Hippocampal formation (tissue), 2 donors: ENCODE measurements around the gene ZBTB20.

ENCODE experiments used
- DNase-seq, 2 donors: peaks; one replicate each; lab custom pipeline; 2025; lab: John Stamatoyannopoulos, UW

Gene ZBTB20

DNA sequence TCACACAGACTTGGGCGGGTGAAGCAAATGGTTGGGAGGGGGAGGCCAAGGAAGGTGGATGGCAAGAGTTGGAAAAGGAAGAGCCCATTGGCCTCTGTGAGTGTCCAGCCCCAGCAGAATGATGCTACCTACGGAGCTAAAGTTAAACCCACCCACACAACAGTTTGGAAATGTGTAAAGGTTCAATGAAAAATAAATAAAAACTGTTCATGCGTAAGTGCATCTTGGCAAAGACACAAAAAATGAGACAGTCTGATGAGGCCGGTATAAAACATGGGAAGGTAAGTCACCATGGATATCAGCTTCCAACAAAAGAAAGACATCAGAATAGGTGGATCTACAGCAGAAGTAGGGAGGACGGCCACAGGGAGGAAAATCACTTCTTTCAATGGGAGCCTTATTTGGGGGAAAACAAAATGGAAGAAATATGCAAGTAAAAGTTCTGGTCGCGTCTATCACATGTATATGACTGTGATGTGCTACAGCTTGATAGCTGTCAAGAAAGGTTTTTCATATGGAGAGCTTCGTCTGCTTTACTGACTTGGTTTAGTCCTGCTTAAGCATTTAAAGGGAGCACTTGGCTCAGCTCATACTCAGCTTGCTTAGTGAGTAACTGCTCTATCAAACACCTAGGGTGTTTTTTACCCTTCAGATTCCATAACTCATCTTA is 770.4 kb downstream of the ZBTB20 start:
- no peak for DNase-seq

DNA sequence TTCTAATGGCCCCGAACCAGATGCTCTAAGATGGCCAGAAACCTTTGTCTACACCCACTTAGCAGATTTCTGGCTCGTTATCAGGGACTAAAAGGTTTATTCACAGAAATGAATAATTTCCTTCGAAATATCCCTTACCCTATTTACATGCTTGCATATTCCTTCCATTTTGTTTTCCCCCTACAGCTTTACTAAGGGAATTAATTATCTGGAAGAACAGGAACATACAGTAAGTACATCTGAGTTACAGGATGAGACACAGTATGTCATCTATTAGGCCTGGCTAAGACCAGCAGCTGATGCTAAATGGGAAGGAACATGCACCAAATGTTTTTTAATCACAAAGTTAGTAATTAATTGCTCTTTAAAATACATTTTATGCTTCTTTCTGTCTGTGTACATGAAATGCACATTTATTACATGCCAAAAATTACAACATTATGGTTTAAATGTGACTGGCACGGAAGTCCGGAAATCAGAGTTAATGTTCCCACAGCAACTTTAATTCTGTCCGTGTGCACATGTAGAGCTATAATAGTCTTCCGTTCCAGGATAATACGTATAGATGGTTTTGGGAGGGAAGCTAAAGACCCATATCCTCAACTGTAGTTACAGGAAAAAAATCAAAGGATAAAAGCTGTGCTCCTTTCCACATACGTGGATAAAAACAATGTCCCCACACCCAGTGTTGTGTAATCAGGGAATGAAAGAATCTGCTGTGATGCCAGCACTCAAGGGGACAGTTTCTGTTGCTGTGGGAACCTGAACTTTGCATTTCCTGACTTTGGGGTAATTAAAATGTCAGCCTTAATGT is 771.3 kb downstream of the ZBTB20 start:
- no peak for DNase-seq

DNA sequence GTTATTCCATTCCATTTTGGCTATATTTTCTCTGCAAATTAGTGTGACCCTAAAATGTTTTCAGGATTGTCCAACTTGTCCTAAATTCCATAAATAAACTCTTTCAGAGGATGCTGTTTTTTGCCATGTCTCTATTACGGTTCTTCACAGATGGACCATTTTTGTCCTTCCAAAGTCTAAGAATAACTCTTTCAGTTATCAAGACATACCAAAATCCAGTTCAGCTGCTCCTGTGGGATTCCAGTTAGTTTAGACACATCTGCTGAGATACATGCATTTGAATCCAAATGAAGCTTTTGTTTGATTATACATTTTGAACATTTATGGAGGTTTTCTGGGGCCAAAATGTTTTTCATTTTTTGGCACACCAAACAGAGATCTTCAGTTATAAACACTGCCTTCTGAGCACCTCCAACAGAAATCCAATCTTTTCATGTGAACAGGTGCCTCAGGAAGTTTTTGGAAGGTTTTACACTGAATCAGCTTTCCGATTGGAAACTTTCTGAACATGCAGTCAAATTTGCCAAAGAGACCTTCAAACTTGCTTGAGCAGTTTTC is 772.6 kb downstream of the ZBTB20 start:
- no peak for DNase-seq

DNA sequence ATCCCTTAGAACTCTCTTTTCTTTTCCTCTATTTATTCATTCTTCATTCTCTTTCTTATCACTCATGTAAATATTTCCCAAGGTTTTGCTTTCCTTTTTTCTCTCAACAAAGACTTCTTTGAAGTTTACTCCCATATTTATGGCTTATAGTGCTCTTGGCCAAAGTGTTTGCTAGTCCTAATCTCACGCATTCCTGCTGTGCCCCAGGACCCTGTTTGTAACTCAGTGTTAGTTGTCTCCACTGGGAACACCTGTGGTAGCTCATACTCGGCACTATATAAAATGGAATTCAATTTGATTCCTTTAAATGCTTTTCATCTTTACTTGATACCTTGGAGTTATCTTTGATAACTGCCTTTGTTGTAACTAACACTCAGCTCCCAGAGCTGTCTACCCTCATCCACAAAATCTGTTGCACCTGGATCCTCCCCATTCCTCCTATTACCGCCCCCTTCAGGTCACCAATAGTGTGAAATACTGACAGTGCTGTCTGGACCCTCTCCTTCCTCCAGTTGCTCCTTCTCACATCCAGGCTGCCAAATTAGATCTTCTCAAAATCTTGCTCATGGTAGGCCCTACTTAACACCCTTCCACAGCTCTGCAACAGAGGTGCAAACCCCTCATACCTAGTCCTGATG is 776.4 kb downstream of the ZBTB20 start:
- DNase-seq = no peak

DNA sequence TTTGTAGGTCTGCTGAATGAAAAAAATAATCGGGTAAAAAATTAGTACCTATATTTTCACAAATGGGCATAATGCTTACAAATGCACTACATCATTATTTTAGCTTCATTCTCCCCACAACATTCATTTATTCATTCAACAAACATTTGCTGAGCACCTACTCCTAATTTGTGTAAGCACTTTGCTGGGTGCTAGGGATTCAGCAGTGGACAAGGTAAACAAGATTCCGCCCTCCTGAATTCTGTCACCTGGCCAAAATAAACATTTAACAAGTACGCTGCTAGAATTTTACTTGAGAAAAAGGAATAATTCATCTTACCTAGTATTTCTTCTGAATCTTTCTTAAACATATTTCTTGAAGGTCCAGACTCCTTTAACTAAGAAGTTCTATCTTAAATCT is 781.2 kb downstream of the ZBTB20 start:
- DNase-seq = no peak

DNA sequence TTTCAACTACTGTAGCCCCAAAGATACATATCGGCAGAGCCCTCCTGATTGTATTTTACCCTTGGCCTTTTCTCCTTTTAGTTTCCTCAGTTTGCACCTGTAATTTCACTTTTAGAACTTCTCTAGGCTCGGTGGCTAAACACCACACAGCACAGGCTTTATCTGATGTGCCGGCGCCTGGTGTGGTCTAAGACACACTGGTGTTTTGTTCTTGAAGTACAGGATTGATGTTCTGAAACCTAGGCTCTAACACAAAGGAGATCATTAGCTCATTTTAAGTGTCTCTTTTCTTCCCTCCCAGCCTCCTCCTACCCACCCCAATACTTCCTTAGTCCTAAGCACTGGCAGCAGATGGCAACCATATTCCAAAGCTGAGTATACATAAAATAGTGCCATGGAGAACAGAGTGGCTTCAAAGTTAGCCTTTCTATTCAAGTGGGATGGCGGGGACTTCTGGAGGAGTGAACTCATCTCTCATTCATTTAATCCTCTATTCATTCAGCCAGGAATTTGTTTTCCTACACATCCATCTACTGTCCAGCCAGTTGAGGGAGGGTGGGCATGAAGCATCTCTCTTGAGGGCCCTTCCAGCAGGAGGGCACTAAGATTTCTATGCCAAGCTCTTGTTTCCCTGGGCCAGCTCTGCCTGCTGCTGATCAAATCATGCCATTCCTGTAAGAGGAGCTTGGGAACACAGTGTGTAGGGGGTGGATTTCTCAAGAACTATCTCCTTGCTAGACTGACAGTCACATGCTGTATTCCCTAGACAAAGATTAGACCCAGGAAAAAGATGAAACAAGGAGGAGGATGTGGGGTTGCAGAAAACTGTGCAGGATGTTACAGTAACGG is 782.1 kb downstream of the ZBTB20 start:
- DNase-seq = no peak

DNA sequence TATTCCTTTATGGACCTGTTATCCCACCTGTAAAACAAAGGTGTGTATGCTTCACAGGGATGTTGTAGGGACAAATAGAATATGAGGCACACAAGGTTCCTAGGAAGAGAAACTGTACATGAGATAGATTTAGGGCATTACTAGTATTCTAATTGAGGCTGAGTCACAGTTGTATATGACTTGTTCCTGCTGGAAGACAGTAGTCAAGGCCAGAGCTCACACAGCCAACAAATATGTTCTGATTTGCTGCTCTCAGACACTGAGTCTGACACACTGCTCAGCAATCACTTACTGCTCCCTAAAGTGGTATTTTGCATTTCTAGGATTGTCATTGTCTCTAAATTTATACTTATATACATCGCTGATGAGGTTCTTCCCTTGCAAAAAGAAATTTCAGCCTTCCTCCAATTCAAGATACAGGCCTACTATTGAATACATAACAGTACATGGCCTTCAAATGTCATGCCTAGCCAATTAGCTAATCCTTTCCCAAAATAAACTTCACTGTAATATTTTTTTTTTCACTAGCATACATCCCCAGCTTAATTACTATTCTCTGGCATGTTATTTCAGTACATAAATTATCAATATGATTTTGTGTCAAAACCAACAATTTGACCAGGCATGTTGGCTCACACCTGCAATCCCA is 783.4 kb downstream of the ZBTB20 start:
- no peak for DNase-seq

DNA sequence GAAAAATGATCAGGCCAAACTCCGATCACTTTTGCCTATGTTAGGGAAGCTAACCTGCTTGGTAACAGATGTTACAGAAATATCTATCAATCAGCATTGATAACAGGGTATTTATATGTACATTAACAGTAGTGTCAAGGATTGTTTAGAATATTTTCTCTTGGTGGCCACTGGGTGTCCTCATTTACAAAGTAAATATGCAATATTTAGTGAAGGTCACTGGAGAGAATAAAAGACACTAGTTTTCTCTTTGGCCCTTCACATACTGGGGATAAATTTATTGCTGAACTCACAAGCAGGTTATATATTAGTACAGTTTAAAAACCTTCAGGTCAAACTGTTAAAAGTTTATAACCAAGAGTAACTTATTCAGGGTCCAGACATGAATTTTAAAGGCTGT is 784.3 kb downstream of the ZBTB20 start:
- DNase-seq = peak in 1 of 2 donors; percentile 79

DNA sequence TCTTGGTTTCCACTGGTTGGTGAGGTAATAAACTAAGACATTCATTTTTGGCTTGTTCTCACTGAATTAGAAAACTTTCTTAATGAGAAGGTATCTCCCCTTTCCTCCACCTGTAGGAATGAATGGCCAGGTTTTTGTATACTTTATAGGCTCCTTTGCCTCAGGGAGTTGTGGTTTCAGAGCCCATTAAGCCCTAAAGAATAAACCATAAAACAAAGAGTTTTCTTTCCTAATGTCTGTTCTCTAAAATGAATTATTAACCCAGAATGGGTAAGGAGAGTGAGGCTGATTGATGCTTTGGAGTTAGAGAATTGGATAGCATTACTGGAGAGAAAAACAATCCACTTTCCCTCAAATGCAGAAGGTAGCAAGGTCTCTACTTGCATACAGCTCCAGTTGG is 785.7 kb downstream of the ZBTB20 start:
- no peak for DNase-seq

DNA sequence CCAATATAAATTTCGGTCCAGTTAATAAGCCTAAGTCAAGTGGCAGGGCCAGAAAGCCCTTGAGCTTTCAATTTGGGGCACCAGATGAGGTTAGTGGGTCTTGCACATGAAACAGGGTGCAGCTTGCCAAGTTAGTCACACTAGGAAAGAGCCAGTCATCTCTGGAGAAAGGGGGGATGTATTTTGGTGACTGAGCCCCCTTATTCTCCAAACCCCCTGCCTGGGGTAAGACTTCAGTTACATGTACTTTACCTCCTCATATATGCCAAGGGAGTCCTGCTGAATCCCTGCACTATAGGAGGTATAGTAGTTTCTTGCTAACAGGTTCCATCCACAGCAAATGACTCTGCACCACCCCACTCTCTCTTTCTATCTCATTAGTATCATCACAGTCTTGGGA is 790.6 kb downstream of the ZBTB20 start:
- DNase-seq = no peak

DNA sequence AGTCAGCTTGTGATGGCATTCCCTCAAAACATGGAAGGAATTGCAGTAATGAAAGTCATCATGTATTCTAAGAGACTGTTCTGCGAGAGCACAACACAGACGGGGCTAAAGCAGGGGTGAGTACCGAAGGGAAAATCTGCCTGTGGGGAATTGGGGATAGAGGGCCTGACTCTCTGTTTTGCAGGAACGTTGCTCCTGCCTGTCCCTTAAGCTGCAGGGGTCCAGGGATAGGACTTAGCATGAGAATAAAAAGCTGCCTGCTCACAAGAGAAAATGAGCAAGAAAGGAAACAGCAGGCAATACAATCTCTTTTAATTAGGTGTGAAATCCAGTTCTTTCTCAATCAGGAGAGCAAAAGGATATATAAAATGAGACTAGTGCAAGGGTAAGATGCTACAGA is 791.0 kb downstream of the ZBTB20 start:
- DNase-seq = no peak

DNA sequence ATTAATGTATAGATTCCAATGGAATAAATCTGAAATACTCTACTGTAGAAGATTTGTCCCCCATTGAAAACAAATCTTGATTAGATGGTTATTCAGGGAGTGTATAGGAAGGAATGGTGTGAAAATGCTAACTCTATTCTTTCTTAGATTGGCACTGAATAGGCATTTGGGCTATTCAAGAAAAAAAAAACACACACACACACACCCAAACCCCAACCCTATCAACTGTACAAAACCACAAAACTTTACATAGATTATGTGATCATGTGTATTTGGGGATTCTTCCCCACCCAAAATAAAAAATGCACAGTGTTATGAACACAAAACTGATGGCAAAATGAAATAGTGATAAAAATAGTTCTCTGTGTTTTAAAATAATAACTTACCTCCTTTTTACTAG is 791.4 kb downstream of the ZBTB20 start:
- DNase-seq = no peak

DNA sequence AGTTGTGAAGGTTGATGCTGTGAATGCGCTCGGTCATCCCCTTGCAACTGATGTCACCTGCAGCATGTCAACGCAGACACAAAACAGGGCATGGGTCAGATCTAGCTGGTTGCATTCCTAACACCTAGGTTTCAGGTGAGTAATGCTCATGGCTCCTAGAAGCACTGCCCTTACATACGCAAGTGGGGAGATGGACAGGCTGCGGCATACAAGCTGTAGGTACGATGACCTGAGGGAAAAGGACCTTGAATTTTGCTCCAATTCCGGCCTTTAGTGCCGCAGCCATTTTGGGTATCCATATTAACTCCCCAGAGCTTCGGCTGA is 795.3 kb downstream of the ZBTB20 start:
- no peak for DNase-seq

DNA sequence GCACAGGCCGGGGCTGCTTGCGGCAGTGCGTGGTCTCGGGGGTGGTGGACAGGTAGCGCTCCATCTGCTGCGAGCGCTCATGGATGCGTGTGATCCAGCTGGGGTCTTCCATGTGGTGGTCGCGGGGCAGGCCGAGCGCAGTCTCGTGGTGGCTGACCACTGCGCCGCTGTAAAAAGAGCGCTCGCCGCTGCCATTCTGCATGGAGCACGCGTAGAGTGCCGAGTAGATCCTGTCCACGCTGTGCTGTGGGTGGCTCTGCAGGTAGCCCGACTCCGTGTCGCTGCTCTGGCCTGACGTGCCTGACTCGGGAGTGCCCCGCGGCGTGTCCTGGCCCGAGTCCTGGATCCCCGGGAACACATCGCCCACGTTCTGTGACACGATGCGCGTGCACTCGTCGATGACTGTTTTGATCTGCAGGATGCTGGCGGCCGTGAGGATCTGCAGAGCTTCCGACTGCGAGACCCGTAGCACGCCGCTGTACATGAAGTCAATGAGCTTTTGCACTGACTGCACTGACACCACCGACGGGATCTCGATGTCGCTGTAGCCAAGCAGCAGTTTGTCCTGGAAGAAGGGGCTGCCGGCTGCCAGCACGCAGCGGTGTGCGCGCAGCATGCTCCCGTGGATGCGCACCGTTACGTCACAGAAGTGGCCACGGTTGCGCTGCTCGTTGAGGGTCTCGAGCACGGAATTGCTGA is 795.8 kb downstream of the ZBTB20 start:
- DNase-seq = no peak

DNA sequence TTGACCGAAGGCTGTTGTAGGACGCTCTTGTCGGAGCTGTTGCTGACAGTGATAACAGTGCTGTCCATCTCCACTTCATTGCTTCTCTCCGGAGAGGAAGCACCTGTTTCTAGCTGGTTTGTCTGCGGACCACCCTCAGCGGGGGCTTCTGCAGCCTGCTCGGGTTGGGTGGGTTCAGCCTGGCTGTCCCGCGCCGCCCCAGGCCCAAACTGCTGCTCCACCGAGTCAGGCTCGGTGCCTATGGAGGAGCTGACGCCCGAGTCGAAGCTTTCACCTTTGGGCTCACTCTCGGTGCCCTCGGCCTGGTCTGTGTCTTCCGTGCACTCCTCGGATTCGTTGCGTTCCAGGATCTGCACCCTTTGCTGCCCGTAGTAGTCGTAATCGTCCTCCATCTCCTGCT is 796.4 kb downstream of the ZBTB20 start:
- DNase-seq = no peak

DNA sequence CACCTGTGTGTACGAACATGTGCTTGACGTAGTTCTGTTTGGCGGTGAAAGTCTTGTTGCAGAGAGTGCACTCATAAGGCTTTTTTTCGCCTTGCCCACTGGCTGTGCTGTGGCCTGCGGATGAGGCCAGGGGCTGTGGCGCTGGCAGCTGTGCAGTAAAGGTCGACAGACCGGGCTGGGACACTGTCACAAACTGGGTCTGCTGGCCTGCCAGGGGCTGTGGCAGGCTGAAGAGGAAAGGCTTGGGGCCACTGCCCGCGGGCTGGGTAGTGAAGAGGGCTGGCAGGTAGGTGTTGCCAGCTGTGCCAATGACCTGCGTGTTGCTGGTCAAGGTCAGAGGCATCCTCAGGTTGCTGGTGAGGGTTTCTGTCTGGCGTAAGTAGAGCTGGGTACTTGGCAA is 796.8 kb downstream of the ZBTB20 start:
- no peak for DNase-seq

DNA sequence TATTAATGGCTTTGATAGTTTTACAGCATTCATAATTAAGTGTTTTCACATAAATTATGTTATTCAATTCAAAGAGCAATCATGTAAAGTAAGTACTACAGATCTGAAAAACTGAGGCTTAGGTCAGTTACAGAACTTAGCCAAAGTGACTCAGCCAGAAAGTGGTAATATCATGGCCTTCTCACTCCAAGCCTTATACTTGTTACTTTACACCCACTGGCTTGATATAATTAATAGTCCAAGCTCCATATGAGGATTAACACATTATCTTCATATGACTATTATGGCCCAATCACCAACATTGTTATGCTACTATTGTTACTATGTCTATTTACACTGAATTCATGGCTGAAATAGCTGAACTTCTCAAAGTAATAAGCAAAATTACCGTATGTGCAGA is 802.6 kb downstream of the ZBTB20 start:
- no peak for DNase-seq

DNA sequence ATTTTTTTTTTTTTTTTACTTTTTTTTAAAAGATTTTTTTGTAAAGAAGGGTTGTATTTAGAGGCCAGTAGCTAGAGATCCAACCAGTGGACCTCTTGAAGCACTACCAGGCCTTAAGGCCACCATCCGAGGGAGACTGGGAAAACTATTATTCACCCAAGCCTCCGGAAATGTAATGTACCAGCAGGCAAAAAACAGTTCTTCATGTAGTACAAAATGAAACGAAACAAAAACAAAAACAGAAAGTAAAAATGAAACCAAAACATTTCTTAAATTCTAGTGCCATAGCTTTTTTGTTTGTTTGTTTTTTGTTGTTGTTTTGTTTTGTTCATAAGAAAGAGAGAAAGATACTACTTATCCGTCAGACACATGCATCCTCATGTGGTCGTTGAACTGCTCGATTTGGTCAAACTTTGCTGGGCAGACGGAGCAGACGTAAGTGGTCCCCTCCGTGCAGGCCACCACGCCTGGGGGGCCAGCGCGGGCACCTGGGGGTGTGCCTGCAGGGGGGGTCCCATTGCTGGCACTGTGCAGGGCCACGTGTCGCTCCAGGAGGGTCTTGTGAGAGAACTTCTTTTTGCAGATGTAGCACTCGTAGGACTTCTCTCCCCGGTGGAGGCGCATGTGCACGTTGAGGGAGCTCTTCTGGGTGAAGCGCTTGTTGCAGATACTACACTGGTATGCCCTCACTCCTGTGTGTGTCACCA is 808.3 kb downstream of the ZBTB20 start:
- no peak for DNase-seq

DNA sequence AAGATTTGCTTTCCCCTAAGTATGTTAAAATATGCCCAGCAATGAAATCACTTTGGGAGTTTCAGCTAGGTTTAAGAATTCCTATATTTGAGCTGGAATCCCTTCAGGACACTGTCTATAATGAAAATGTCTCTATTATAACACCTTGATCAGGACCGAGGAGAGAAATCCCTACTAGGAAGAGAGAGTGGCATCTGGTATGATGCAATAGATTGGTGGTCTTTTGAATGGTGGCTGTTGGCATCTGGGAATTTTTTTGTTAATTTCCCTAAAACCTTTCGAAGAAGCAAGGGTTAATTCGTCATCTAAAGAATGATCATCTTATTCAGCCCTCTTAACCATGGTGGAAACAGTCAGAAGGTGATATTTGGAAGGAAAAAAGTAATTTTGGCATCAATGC is 810.2 kb downstream of the ZBTB20 start:
- no peak for DNase-seq

DNA sequence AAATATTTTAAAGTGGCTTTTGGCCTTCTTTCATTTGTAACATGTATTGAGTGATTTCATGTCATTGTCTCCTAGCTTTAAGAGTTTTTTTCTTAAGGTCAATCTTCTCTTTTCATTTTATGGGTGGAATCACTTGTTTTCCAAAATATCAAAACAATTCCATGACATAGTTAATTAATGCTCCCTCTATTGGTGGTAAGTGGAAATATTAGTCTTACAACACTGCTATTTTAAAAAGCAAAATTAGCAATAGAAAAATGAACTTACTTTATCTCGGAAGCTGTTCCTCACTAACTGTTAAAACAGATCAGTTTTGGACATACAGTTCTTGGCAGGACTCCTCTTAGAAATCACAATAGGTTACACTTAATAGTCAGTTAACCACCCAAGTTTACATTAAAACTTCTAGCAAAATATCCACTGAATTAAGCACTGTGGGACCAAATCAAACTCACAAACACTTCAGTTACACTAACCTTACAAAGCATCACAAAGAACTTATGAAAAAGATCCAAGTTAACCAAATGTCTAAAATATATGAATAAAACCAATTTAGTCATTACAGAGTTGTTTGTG is 810.9 kb downstream of the ZBTB20 start:
- DNase-seq = no peak
